HepG2 (cell line): ENCODE results near the gene EXTL1. TPM values are rescaled to one million over a fixed set of nuclear protein-coding genes. Genes with fewer than 3 reads are reported as not detected.

ENCODE experiments used
- AKAP8 ChIP-seq: sonication (generic); formaldehyde crosslinking; IDR thresholded peaks from 2 replicates; pipeline ENCODE4 v1.5.1; 2020; ENCODE audit warnings: mild to moderate bottlenecking, missing genetic modification reagents
- ATF7 ChIP-seq, 2 experiments: fragments of 450-650 bp in 1 of 2; sonication (generic) in 1 of 2; formaldehyde crosslinking in 1 of 2; IDR thresholded peaks; 2 replicates each; pipeline versions ENCODE4 v1.4.0 to v1.6.1; 2016 to 2020; ENCODE audit warnings: antibody characterized with exemption in 1 of 2, mild to moderate bottlenecking in 1 of 2, missing genetic modification reagents in 1 of 2
- CEBPB ChIP-seq: IDR thresholded peaks from 2 replicates; pipeline ENCODE4 v1.6.1; 2011; ENCODE audit warnings: low read depth, low read length, improper control_type of control experiment, borderline replicate concordance
- EP300 ChIP-seq, 3 experiments: sonication (generic) in 1 of 3; formaldehyde crosslinking in 1 of 3; IDR thresholded peaks; 2 replicates each; pipeline versions ENCODE4 v1.5.1 to v1.6.1; 2011 to 2020; ENCODE audit warnings: low read depth in 2 of 3, low read length in 2 of 3, borderline replicate concordance in 1 of 3, improper control_type of control experiment in 1 of 3, mild to moderate bottlenecking in 1 of 3, missing genetic modification reagents in 1 of 3, moderate library complexity in 1 of 3
- ERF ChIP-seq: IDR thresholded peaks from 2 replicates; pipeline ENCODE4 v1.6.1; 2018; ENCODE audit warnings: missing biosample characterization, missing genetic modification reagents
- GATAD1 ChIP-seq: IDR thresholded peaks from 2 replicates; pipeline ENCODE4 v1.6.1; 2016; ENCODE audit warnings: missing genetic modification reagents, missing compliant biosample characterization
- HNRNPK ChIP-seq: fragments of 200-400 bp; formaldehyde crosslinking; IDR thresholded peaks from 2 replicates; pipeline ENCODE4 v1.6.1; 2018; ENCODE audit warnings: low read length, low read depth, moderate library complexity, mild to moderate bottlenecking; ENCODE audit not compliant: poor library complexity, severe bottlenecking
- HNRNPLL ChIP-seq: fragments of 200-400 bp; formaldehyde crosslinking; IDR thresholded peaks from 2 replicates; pipeline ENCODE4 v1.6.1; 2017; ENCODE audit warnings: mild to moderate bottlenecking, low read depth, low read length; ENCODE audit not compliant: poor library complexity, severe bottlenecking
- IKZF5 ChIP-seq: IDR thresholded peaks from 2 replicates; pipeline ENCODE4 v1.6.1; 2018; ENCODE audit warnings: missing genetic modification reagents, mild to moderate bottlenecking, missing compliant biosample characterization
- KMT2A ChIP-seq: sonication (generic); formaldehyde crosslinking; IDR thresholded peaks from 2 replicates; pipeline ENCODE4 v1.4.0; 2020; ENCODE audit warnings: missing genetic modification reagents
- MIER2 ChIP-seq: IDR thresholded peaks from 2 replicates; pipeline ENCODE4 v1.6.1; 2016; ENCODE audit warnings: missing biosample characterization, missing genetic modification reagents
- NCOA5 ChIP-seq: sonication (generic); formaldehyde crosslinking; IDR thresholded peaks from 2 replicates; pipeline ENCODE4 v1.4.0; 2020; ENCODE audit warnings: missing genetic modification reagents
- NR3C1 ChIP-seq: sonication (generic); formaldehyde crosslinking; IDR thresholded peaks from 2 replicates; pipeline ENCODE4 v1.4.0; 2020; ENCODE audit warnings: missing genetic modification reagents
- PATZ1 ChIP-seq: sonication (generic); formaldehyde crosslinking; IDR thresholded peaks from 2 replicates; pipeline ENCODE4 v1.4.0; 2020; ENCODE audit warnings: missing genetic modification reagents
- PCBP1 ChIP-seq: fragments of 200-400 bp; formaldehyde crosslinking; IDR thresholded peaks from 2 replicates; pipeline ENCODE4 v1.6.1; 2017; ENCODE audit warnings: mild to moderate bottlenecking, low read depth, low read length, borderline replicate concordance
- SALL1 ChIP-seq: sonication (generic); formaldehyde crosslinking; IDR thresholded peaks from 2 replicates; pipeline ENCODE4 v1.8.0; 2022; ENCODE audit warnings: mild to moderate bottlenecking, missing genetic modification reagents
- ZBTB21 ChIP-seq: sonication (generic); formaldehyde crosslinking; IDR thresholded peaks from 2 replicates; pipeline ENCODE4 v1.4.0; 2020; ENCODE audit warnings: missing genetic modification reagents
- ZKSCAN8 ChIP-seq: IDR thresholded peaks from 2 replicates; pipeline ENCODE4 v1.6.1; 2016; ENCODE audit warnings: borderline replicate concordance, missing genetic modification reagents, missing compliant biosample characterization
- ZNF274 ChIP-seq: sonication (generic); formaldehyde crosslinking; IDR thresholded peaks from 2 replicates; pipeline ENCODE4 v1.5.1; 2020; ENCODE audit warnings: mild to moderate bottlenecking, missing genetic modification reagents
- ZNF546 ChIP-seq: sonication (generic); formaldehyde crosslinking; conservative IDR thresholded peaks from 2 replicates; pipeline ENCODE4 v1.8.1; 2023; ENCODE audit warnings: mild to moderate bottlenecking, missing genetic modification reagents
- ZNF556 ChIP-seq: sonication (generic); formaldehyde crosslinking; IDR thresholded peaks from 2 replicates; pipeline ENCODE4 v1.4.0; 2020; ENCODE audit warnings: mild to moderate bottlenecking, missing genetic modification reagents, borderline replicate concordance
- ZNF580 ChIP-seq: IDR thresholded peaks from 2 replicates; pipeline ENCODE4 v1.6.1; 2016; ENCODE audit warnings: low read depth, borderline replicate concordance
- ZNF713 ChIP-seq: sonication (generic); formaldehyde crosslinking; IDR thresholded peaks from 2 replicates; pipeline ENCODE4 v1.4.0; 2020; ENCODE audit warnings: mild to moderate bottlenecking, missing genetic modification reagents
- ZNF766 ChIP-seq: sonication (generic); formaldehyde crosslinking; IDR thresholded peaks from 2 replicates; pipeline ENCODE4 v1.5.0; 2020; ENCODE audit warnings: missing genetic modification reagents, borderline replicate concordance
- ZNF777 ChIP-seq: sonication (generic); formaldehyde crosslinking; IDR thresholded peaks from 2 replicates; pipeline ENCODE4 v1.4.0; 2020; ENCODE audit warnings: missing genetic modification reagents
- ZNF782 ChIP-seq: sonication (generic); formaldehyde crosslinking; IDR thresholded peaks from 2 replicates; pipeline ENCODE4 v1.4.0; 2020; ENCODE audit warnings: missing genetic modification reagents, mild to moderate bottlenecking, borderline replicate concordance
- ZSCAN9 ChIP-seq: IDR thresholded peaks from 2 replicates; pipeline ENCODE4 v1.6.1; 2016; ENCODE audit warnings: borderline replicate concordance
- polyA plus RNA-seq, 8 experiments: library from polyadenylated mRNA; depleted of rRNA in 3 of 8; stranded (reverse) in 7 of 8; unstranded in 1 of 8; fragments of >200 nt; fragmentation: Illumina TruSeq in 4 of 8; extraction: Trizol in 4 of 8; gene quantifications; 2 replicates each; pipeline versions ENCODE4 v1.2.1 to v1.2.3, GENCODE V29; 2011 to 2016; ENCODE audit warnings: low read depth in 4 of 8, missing spikeins in 1 of 8, mixed read lengths in 1 of 8; ENCODE audit not compliant: insufficient read depth in 1 of 8
- total RNA-seq, 5 experiments: library from RNA; depleted of rRNA; stranded (reverse); fragments of >200 nt; fragmentation: Illumina TruSeq; extraction: Trizol; gene quantifications; 2 replicates each; pipeline ENCODE4 v1.2.3, GENCODE V29; 2016; ENCODE audit warnings: low read depth in 1 of 5

EXTL1 gene
- total and polyA plus RNA-seq, 2 of the 13 experiments (the other 11 are each of a cell fraction or from before 2014, with no cell fraction given), result 0.35 to 1.0 TPM

GRCh38 chr1:26035203-26035958 is 13.8 kb downstream of the EXTL1 start (continued):
- peak; percentile 71; the same call in 1 of the 2 replicates for TF ChIP-seq KMT2A (CRISPR knock-in tag)
- no peak for TF ChIP-seq ZNF274
- peak; percentile 83 for TF ChIP-seq GATAD1 (CRISPR knock-in tag)
- TF ChIP-seq ZNF556 (CRISPR knock-in tag), result peak; percentile 19; the same call in 1 of the 2 replicates
- TF ChIP-seq NCOA5 (CRISPR knock-in tag), result no peak
- TF ChIP-seq CEBPB, result peak; percentile 25; the same call in 1 of the 2 replicates
- TF ChIP-seq ERF, result peak; percentile 15; the same call in 1 of the 2 replicates
- TF ChIP-seq AKAP8 (CRISPR knock-in tag), result peak; percentile 41; the same call in 1 of the 2 replicates
- peak; percentile 63; the same call in 1 of the 2 replicates for TF ChIP-seq ZNF777 (CRISPR knock-in tag)
- TF ChIP-seq PCBP1, result peak; percentile 66; the same call in 1 of the 2 replicates
- peak; percentile 25; the same call in 1 of the 2 replicates for TF ChIP-seq ZNF782 (CRISPR knock-in tag)
- TF ChIP-seq SALL1, result peak; percentile 56; the same call in 1 of the 2 replicates
- peak; percentile 51; the same call in 1 of the 2 replicates for TF ChIP-seq PATZ1
- TF ChIP-seq ZNF580 (CRISPR knock-in tag), result peak; percentile 25; the same call in 1 of the 2 replicates
- peak; percentile 49; the same call in 1 of the 2 replicates for TF ChIP-seq ZNF546 (CRISPR knock-in tag)
- no peak for TF ChIP-seq ZNF713 (CRISPR knock-in tag)
- no peak for TF ChIP-seq ZBTB21 (CRISPR knock-in tag)
- 0 out of 2 replicates have a peak, but pooled peaks have one; percentile 40 for TF ChIP-seq NR3C1 (CRISPR knock-in tag)
- peak; percentile 15; the same call in 1 of the 2 replicates for TF ChIP-seq MIER2 (CRISPR knock-in tag)
- TF ChIP-seq IKZF5, result peak; percentile 67; the same call in 1 of the 2 replicates
- no peak for TF ChIP-seq ZSCAN9 (CRISPR knock-in tag)
- TF ChIP-seq ZKSCAN8 (CRISPR knock-in tag), result no peak
- TF ChIP-seq ATF7 (IDR thresholded peaks at IDR 0.05), result no peak
- 0 out of 2 replicates have a peak, but pooled peaks have one; percentile 41 for TF ChIP-seq ATF7 (CRISPR knock-in tag; IDR thresholded peaks at IDR 0.05)
- TF ChIP-seq HNRNPK, result peak; percentile 4
- no peak for TF ChIP-seq EP300 (IDR thresholded peaks at IDR 0.05; ENCODE audit: low read depth in 2 of 2, low read length in 2 of 2)
- no peak for TF ChIP-seq EP300 (CRISPR knock-in tag; IDR thresholded peaks at IDR 0.05; ENCODE audit: borderline replicate concordance)
- no peak; the same call in 1 of the 2 replicates for TF ChIP-seq ZNF766 (CRISPR knock-in tag)
- peak; percentile 54 for TF ChIP-seq HNRNPLL
